Stimulated activated CD4-positive, alpha-beta T cell treated with anti-CD3 and anti-CD28 coated beads, TNF-alpha, amount 100 ng/mL, for 24 hours (primary cell): ENCODE results near the gene TNRC6C.

Source experiments
- DNase-seq, 3 experiments: peaks; one replicate each; pipeline ENCODE4 v3.0.0-alpha.2; 2020; ENCODE audit warnings: low read depth in 3 of 3

Gene TNRC6C

DNA sequence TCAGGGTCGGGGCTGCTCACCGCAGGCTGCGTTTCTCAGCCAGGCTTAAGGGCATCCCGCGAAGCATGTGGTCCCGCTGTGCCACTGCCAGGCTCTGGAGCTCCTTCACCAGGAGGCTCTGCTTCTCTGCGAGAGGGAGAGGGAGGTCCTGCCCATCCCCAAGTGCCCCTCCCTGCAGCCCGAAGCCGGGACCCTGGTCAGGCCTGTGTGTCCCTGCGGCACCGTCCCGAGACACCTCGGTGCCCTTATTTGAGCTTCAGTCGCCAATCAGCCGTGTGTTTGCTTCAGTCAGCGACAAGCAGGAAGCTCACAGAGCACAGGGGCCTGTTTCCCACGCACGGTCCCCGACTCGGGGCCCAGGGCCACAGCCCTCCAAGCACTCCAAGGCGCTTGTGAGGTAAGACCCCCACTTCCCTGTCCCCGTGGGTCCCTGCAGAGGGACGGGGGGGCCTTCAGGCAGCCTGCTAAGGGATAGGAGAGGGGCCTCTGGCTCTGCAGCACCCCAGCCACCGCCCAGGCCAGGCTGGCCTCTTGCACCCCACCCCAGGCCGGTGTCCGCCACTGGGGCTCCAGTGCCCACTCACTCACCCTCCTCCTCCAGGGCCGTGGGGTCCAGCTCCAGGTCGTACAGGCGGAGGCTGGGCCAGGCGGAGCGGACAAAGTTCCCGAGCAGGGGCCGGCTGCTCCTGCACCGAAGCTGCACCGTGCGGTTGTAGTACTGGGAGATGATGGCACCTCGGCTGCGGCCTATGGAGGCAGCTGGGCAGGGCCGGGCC lies 166.8 kb downstream of the TNRC6C start:
- no peak for DNase-seq

DNA sequence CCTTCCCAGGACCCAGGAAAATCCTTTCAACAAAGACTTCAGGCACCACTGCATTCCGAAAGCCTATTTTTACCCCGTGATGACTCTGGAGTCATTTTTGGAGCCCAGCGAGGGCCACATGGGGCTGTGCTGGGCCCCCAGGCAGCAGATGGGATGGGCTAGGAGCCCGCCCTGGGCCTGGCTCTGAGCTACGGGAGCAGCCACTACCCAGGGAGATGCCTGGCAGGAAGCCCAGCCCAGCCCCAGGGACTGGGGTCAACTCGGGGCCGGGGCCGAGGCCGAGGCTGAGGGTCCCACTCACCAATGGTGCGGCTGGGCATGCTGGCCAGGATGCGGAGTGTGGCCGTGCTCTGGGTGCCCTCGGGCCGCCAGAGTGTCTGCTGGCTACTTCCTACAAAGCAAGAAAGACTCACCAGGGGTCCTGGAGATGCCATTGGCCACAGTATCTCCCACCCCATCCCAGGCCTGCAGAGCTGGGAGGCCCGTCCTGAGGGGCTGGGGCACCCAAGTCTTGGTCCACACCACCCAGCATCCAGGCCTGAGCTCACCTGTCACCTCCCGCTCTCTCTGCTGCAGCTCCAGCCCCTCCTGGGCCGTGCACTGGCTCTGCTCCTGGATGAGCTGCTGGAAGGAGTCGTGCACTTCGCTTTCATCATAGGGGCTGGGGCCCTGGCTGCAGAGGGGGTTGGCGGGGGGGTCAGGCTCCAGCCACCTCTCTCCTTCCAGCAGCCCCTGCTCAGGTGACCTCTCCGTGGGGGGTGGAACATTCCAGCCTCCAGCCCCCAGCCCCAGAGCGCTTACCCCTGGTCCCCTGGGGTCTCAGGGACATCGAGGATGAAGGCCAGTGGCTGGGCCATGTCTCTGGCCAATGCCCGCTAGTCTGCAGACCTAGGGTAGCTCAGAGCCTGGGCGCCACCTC lies 167.7 kb downstream of the TNRC6C start:
- no peak for DNase-seq

DNA sequence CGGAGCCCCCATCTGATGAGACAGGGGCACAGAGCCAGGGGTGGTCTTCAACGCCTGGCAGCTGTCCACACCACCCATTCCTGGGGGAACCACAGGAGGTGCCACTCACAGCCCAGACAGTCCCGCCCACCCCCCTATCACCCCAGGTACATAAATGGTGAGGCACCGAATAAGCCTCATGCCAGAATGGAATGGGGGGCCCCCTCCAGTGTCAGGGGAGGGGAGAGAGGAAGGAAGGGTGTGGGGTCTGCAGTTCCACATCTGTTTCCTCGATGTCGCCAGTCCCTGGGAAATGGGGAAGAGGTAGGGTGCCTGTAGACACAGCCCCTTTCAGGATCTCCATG lies 168.4 kb downstream of the TNRC6C start:
- DNase-seq = no peak

DNA sequence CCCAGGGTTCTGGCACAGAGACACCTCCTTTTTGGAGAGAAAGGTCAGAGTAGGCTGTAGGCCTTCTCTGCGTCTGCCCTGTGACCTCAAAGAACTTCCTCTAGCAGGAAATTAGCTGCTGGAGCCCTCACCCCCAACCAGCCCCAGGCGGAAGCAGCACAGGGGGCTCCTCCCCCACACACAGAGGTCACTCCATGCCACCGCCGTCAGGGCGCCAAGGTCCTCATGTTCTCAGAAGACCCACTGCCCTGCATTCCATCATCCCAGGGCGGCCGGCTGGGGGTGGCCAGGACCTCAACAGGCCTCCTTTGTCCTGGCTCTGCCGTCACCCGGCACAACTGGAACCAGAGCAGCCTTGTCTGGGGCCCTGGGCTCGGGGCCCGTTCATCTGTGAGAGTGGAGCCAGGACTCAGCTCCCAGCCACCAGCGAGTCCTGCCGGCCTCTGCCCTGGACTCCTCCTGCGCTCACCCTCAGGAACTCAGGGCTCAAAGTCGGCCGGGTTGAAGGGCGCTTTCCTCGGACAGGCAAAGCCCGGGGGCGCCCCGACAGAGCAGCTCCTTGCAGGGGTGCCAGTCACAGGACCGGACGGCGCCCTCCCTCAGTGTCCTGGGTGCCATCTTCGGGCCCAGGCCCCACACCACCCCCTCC lies 168.9 kb downstream of the TNRC6C start:
- DNase-seq = peak in 1 of 3 experiments; percentile 69

DNA sequence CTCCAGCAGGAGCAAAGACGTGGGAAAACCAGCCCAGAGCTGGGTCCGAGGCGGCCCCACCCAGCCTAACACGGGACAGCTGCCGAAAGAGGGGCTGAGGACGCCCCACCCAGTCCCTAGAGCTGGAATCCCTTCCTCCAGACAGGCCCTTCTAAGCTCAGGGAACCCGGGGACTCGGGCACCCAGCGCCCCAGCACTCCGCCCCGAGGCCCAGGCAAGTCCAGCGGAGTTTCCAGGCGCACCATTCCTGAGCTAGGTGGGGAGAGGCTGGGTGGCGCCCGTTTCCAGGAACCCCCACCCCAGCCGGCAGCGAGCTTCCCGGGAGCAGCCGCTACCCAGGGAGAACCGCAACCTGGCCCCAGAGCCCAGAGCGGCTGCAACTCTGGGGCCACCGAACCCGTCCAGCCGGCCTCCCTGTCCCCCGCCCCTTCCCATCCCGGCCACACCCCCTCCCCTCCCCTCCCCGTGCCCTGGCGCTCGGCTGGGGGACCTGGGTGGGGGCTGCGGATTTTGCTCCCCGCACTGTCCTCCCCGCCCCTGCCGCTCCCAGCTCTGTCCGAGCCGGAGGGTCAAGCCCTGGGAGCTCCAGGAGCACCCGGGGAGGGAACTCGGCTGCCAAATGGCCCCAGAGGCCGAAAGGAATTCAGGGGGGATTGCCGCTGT lies 169.5 kb downstream of the TNRC6C start:
- no peak for DNase-seq

DNA sequence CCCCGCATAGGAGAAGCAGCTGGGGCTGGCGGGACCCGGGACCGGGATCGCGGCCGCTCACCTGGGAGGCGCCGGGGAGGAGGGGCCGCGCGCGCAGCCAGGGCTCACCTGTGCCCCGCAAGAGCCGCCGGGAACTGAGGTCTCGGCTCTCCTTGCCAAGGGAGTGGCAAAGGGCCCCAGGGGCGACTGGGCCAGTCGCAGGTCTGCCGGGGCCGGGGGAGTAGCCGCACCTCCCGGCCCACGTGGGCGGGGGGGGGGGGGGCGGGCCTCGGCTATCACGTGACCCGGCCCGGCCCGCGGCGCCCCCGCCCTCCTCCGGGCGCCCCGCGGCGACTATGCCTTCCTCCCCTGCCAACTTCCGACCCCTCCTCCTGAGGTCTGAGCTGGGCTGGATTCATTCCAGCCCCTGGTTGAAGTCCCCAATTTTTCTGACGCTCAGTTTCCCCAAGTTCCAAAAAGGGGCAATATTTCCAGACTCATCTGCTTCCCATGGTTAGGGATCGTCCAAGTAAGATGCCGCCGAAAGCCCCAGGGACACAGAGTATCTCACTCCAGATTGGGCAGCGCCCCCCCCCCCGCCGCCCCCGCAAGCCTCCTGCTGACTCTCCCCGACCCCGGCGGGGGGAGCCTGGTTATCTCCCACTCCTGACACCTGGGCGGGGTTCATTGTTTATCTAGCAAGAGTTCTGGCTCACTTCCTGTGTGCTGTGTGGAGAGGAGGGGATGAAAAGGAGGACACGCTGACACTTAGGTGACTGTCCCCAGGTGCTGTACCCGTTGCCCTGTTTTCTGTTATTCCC lies 170.2 kb downstream of the TNRC6C start, which contains the start of gene TMC6:
TSS of gene TMC6 (minus strand) at position 205 of the 800 bp plus-strand sequence. CDS start 1,923 bp downstream, outside the sequence.
- DNase-seq = peak in 1 of 3 experiments; percentile 62

DNA sequence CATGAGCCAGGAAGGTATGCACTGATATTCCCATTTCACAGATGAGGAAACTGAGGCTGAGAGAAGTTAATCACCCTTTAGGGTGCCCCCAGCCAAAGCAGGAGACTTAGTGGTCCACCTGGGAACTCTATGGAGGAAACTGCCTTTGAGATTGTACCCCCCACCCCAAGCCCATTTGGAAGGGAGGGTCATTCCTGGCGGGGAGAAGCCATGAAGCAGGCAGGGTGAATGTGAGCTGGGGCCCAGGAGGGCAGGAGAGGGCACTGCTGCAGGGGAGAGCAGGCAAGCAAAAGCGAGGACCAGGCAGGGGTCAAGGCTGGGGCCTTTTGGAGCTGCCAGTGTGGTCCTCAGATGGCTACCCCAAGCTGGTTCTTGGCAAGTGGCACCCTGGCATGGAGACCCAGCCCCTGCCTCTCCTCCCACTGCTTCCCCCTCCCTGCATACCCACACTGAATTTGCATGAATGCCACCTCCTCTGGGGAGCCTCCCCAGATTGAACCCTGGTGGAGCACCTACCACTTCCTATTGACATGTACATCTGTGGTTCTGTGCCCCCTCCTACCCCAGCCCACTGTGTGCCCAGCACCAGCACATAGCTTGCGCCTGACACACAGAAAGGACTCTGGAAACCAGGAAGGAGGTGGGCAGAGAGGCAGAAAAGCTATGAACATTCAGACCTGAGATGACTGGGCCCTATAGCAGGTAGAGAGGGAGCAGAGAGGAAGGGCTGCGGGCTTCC lies 171.0 kb downstream of the TNRC6C start:
- no peak for DNase-seq

DNA sequence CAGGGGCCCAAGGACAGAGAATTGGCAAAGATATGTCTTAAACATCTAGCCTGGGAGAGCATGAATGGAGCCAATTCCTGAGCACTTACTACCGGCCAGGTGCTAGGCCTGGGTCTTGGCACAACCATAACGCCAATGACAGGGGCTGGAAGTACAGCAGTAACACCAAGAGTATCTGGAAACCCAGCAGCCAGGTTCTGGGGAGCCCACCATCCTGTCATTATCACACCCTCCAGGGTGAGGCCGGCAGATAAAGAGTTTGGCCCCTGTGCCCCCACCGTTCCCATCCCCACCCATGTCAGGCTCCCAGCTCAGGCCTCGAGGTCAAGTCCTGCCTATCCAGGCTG lies 171.6 kb downstream of the TNRC6C start:
- DNase-seq = no peak

DNA sequence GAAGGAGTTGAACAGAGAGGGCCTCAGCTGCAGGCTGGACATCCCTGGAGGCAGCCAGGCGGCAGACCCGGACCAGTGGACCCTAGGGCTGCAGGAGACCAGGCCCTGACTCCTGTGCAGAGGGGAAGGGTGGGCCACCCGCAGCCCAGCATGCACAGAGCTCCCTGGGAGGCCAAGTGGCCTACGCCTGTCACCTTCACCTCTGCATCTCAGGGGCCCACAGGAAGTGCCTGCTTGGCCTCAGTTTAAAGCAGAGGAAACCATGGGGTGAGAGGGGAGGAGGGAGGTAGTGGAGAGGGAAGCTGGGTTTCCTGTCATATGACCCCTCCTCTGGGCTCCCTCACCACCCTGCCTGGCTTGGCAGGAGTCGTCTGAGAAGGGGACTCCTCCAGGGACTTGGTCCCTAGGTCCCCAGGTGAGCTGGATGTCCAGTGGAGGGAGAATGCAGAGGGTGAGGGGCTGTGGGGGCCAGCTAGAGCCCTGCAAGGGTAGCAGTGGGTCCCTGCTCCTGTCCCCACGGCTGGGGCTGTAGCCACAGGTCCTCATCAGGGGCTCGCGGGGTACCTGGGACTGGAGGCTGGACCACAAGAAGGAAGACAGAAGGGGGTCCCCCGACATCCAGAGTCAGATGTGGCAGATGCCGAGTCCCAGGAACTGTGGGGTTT lies 172.1 kb downstream of the TNRC6C start, which contains the start of gene TMC8:
TSS of gene TMC8 (plus strand) at position 335 of the 665 bp plus-strand sequence. CDS start 818 bp downstream, outside the sequence.
- DNase-seq = peak in 1 of 3 experiments; percentile 70

DNA sequence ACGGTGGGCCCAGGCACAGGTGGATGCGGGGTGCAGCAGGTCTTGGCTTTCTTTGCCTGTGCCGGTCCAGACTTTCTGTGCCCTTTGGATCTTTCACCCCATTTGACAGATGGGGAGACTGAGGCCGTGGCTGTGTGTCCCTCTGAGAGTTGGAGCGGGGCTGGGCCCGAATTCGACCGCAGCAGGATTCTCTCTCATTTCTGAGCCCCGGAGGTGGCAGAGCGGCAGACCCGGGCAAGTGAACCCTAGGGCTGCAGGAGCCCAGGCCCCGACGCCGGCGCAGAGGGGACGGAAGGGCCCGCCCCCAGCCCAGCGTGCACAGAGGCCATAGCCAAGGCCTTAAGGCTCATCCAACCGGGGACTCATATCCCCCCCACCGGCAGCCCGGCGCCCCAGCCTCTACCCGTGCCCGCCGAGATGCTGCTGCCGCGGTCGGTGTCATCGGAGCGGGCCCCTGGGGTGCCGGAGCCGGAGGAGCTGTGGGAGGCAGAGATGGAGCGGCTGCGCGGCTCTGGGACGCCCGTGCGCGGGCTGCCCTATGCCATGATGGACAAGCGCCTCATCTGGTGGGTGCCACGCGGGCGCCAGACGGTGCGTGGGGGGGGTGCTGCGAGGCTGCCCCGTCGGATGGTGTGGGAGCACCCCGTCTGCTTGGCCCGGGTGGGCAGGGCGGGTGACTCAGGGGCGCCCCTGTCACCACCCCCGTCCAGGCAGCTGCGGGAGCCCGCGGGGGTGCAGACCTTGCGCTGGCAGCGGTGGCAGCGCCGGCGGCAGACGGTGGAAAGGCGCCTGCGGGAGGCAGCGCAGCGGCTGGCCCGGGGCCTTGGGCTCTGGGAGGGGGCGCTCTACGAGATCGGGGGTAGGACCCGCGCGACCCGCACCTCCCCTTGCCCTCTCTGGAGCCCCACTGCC lies 172.9 kb downstream of the TNRC6C start:
- no peak for DNase-seq

DNA sequence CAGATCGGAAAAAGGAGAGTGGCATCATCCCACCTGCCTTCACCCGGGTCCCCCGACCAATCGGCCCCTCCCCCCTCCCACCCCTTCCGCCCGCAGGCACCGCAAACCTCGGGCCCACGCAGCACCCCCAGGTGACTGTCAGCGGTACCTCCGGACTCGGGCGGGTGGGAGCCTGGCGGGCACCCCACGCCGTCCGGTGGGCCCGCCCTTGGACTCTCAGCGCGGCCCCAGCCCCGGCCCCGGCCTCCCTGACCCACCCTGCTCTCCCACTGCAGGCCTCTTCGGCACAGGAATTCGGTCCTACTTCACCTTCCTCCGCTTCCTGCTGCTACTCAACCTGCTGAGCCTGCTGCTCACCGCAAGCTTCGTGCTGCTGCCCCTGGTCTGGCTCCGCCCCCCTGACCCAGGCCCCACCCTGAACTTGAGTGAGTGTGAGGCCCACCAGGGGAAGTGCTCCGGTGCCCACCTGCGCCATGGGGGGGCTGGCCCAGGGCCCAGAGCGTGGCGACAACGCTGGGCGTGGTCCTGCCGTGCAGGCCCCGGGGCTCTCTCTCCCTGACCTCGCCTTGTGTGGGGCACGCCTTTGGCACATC lies 173.7 kb downstream of the TNRC6C start:
- peak in 1 of 3 experiments; percentile 72 for DNase-seq

DNA sequence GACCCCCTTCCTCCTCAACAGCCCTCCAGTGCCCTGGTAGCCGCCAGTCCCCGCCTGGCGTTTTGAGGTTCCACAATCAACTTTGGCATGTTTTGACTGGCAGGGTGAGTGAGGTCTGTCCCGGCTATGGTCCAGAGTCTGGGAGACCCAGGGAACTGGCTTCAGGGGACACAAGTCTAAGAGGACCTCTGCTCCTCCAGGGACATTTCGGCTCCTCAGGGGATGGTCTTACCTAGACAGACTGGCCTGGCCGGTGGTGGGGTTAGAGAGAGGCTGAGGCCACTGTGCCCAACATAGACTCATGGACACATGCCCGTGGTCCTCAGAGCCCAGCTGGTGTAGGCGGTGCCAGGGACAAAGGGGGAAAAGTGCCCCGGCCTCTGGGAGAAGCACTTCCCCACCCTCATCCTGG lies 174.3 kb downstream of the TNRC6C start:
- DNase-seq = no peak

DNA sequence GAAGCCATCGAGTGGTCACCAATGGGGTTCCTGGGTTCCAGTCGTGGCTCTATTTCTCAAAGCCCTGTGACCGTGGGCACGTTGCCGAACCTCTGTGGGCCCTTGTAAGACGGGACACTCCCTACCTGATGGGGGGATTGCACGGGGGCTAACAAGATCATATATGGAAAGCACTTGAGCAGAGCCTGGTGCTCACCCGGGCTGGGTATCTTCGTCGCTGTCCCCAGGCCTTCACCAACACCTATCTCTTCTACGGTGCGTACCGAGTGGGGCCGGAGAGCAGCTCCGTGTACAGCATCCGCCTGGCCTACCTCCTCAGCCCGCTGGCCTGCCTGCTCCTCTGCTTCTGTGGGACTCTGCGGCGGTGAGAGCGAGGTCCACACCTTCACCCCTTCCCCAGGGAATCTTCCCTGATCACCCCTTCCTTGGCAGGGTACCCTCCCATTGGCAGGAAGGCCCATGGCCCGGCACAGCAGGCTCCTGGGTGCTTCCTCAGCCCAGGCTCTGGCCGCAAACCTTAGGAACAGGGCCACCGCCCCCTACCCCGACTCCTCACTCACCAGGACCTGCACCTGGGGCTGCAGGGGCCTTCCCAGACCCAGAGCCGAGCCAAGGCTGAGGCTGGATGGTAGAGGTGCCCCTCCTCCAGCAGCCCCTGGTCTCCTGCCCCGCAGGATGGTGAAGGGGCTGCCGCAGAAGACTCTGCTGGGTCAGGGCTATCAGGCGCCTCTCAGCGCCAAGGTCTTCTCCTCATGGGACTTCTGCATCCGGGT lies 174.9 kb downstream of the TNRC6C start:
- no peak for DNase-seq

DNA sequence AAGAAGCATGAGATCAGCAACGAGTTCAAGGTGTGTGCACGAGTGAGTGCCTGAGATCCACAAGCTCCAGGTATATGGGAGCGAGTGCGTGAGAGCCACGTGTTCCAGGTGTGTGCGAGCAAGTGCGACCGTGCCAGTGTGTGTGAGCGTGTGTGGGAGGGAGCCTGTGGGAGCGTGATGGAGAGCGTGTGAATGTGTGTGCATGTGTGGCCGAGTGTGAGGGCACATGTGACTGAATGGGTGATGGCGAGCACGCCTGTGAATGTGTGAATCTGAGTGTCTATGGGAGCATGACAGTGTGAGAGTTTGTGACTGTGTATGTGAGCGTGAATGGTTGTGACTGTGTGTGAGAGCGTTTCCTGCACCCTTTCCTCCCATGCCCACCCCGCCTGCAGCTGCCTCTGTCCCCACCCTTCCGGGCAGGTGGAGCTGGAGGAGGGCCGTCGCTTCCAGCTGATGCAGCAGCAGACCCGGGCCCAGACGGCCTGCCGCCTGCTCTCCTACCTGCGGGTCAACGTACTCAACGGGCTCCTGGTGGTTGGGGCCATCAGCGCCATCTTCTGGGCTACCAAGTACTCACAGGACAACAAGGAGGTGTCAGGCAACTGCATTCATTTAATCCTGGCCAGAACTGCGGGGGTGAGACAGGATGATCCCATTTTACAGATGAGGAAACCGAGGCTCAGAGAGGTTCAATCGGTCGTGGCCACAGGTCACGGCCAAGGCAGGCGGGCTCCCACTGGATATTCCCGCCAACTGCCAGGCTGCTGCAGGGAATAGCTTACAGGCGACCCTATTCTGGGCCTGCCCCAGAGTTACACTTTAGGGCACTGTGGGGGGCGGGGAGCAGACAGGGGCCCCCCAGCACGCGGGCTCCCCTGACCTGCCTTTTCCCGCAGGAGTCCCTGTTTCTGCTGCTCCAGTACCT lies 175.7 kb downstream of the TNRC6C start:
- peak in 1 of 3 experiments; percentile 72 for DNase-seq

DNA sequence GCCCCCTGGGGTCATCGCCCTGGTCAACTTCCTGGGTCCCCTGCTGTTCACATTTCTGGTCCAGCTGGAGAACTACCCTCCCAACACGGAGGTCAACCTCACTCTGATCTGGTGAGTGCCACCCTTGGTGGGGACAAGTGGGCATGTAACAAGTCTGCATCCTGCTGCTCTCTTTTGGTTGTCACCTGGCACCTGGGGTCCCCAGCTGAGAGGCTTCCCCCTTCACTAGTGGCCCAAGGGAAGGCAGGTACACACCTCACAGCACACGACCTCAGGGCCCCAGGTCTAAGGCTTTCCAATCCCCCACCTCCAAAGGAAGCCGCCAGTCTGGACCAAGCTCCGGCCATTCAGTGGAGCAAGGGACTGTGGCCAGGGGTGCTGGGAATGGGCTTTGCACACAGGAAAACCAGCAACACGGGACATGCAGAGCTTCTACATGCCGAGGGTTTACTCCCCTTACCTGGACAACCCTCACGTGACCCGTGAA lies 176.4 kb downstream of the TNRC6C start:
- no peak for DNase-seq
